GM13977 (cell line): Measurements from ENCODE around the gene BCORL1.

Source experiments
- DNase-seq: peaks from one replicate; pipeline ENCODE4 v3.0.0; 2012; ENCODE audit warnings: low spot score
- CTCF ChIP-seq: IDR thresholded peaks from 2 replicates; pipeline ENCODE4 v1.5.1; 2012; ENCODE audit warnings: mild to moderate bottlenecking, control low read depth; ENCODE audit not compliant: insufficient read depth; ENCODE audit errors: extremely low read depth, missing control alignments
- in situ Hi-C: fragments of 300-500 bp; cut with MboI; formaldehyde crosslinking; loops from one replicate; pipeline ENCODE4 v1.12.0; 2022; ENCODE audit warnings: low sequenced_read_pairs, low pct_unique_long_range_greater_than_20kb, mixed read lengths, inconsistent platforms; ENCODE audit not compliant: unreplicated experiment

Gene BCORL1

DNA sequence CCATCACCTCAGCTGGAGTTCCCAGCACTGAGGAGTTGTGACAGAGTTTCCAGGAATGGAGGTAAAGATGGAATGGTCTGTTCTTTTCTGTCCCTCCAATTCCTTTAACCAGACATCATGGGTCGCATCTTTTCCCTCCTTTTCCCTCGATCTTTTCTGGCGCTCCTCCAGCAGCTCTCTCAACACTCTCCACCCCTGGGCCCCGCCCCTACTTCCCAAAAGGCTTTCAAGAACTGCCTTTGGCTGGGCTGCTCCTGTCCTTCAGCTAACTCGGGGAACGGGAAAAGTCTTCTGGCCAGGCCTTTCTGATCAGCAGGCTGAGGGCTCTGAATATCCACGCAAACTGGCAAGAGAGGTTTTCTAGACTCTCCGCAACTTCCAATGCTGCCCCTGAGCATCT, 42.4 kb upstream of the BCORL1 start:
- no peak for DNase-seq
- in situ Hi-C loops, result no loop called here

DNA sequence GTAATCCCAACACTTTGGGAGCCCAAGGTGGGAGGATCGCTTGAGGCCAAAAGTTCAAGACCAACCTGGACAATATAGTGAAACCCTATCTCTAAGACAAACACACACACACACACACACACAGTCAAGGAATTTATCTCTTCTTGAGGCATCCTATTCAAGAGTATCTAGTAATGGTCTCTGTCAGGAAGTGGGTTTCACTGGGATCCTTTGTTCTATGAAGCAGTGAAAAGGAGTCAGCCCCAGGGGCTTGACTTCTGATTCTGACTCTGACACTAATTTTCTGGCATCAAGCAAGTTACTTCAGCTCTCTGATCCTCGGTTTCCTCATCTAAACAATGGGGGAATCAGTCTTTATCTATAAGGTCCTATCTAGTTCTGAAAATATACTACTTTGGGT, 41.7 kb upstream of the BCORL1 start:
- TF ChIP-seq CTCF, result no peak
- in situ Hi-C loops, result no loop called here
- DNase-seq, result no peak

More for the DNA sequence above, 42.4 kb upstream of the BCORL1 start:
- no peak for TF ChIP-seq CTCF

DNA sequence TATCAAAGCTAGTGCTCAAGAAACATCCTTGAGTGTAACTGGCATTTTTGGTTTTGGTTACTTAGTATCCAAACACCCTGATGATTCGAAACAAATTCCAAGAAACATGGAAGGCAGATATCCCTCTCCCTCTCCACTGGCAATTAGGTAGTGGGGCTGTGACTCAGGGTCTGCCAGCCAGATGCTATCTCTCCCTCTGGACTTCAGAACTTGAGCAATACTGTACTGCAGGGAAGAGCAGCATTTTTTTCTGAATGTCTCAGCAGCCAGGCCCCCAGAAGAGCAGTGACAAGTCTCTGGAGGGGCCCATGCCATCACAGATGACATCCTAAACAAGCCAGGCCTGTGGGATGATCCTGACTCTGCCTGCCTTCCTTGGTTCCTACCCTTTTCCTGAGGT, 37.3 kb upstream of the BCORL1 start:
- TF ChIP-seq CTCF, result no peak
- no peak for DNase-seq
- in situ Hi-C loops, result no loop called here

GRCh38 chrX:129953334-129953648, 29.1 kb upstream of the BCORL1 start:
- in situ Hi-C loops, result no loop called here
- no peak for TF ChIP-seq CTCF
- DNase-seq, result no peak

DNA sequence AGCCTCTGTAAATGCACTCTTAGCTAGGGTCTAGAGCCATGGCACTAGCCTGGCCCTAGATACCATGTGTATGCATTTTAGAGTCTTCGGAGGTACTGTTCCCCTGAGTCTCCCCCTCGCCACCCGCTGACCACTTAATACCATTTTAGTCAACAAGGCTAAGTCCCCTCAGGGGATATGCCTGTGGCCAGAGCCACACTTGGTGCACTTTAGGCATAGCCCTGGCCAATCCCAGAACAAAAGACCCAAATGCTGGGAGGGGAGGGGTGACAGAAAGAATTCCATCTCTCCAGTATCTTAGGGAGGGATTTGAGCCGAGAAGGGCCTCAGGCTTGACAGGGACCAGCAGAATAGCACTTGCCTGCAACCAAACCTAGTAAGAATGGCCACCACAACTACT, 28.6 kb upstream of the BCORL1 start:
- DNase-seq, result no peak
- in situ Hi-C loops, result no loop called here
- no peak for TF ChIP-seq CTCF

DNA sequence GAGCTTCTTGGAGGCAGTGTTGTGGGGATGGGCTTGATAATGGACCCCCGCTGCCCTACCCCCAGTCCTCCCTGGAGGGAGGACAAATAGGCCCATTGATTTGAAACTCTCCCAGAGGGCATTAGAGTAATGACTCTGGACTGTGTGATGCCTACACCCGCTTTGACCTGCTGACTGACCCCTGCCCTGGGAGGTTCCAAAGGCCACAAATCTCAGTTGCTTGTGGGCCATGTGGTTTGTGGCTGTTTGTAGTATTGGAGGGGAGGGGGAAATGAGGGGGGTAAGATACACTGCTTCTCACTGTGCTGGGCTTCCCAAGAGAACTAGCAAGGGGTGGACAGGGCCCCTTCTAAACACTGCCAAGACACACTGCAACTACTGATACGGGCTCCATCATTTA, 27.6 kb upstream of the BCORL1 start:
- no peak for TF ChIP-seq CTCF
- in situ Hi-C loops, result no loop called here
- no peak for DNase-seq

- no peak for DNase-seq
- TF ChIP-seq CTCF, result no peak
- in situ Hi-C loops, result no loop called here
Measured at GRCh38 chrX:129955682-129956081, 26.8 kb upstream of the BCORL1 start.
